SKM-1 (cell line): Measurements from ENCODE around the gene MAN2A2.

Source experiments
- DNase-seq: peaks from one replicate; lab custom pipeline; 2025; ENCODE audit not compliant: unreplicated experiment; lab: John Stamatoyannopoulos, UW

Gene MAN2A2

GRCh38 chr15:90957791-90958190, 54.7 kb downstream of the MAN2A2 start:
- DNase-seq: no peak

- DNase-seq: no peak
These were observed 56.0 kb downstream of the MAN2A2 start for GRCh38 chr15:90959028-90959595.

GRCh38 chr15:90959894-90960293, 56.8 kb downstream of the MAN2A2 start:
- no peak for DNase-seq

GRCh38 chr15:90960298-90961091, 57.4 kb downstream of the MAN2A2 start:
- no peak for DNase-seq

- no peak for DNase-seq
These were observed 58.9 kb downstream of the MAN2A2 start for GRCh38 chr15:90962021-90962420.

GRCh38 chr15:90966262-90966661, 63.2 kb downstream of the MAN2A2 start:
- no peak for DNase-seq

GRCh38 chr15:90967206-90967605, 64.1 kb downstream of the MAN2A2 start:
- no peak for DNase-seq

- DNase-seq: no peak
These were observed 65.3 kb downstream of the MAN2A2 start for GRCh38 chr15:90968434-90968833.

GRCh38 chr15:90970274-90970673, 67.2 kb downstream of the MAN2A2 start:
- DNase-seq: no peak

GRCh38 chr15:90972133-90972532, 69.0 kb downstream of the MAN2A2 start:
- DNase-seq: no peak
